ENCODE data around the gene MACROD2.

DNA sequence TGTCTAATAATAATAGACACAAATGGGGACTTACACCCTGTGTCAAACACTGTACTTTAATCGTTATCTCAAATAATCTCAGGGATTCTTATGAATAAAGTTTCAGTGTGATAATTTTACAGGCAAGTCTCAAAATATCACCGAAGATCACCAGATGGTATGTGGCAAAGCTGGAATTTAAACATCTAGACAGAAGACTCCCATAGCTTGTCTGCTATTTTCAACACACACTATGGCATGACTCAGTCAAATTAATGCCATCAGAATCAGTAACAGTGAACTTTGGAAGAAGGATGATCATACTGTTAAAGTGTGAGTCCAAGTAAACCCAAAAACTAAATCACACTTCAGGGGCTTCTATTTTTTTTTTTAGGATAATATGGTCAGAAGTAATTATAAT lies 1209.7 kb downstream of the MACROD2 start:
- TF ChIP-seq, protein P1, sequence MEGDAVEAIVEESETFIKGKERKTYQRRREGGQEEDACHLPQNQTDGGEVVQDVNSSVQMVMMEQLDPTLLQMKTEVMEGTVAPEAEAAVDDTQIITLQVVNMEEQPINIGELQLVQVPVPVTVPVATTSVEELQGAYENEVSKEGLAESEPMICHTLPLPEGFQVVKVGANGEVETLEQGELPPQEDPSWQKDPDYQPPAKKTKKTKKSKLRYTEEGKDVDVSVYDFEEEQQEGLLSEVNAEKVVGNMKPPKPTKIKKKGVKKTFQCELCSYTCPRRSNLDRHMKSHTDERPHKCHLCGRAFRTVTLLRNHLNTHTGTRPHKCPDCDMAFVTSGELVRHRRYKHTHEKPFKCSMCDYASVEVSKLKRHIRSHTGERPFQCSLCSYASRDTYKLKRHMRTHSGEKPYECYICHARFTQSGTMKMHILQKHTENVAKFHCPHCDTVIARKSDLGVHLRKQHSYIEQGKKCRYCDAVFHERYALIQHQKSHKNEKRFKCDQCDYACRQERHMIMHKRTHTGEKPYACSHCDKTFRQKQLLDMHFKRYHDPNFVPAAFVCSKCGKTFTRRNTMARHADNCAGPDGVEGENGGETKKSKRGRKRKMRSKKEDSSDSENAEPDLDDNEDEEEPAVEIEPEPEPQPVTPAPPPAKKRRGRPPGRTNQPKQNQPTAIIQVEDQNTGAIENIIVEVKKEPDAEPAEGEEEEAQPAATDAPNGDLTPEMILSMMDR (IDR thresholded peaks at IDR 0.05): no peak
- TF ChIP-seq POLR2A (IDR thresholded peaks at IDR 0.05): no peak
- no peak for TF ChIP-seq POLR2AphosphoS5 (IDR thresholded peaks at IDR 0.05)
- no peak for TF ChIP-seq EP300 (IDR thresholded peaks at IDR 0.05; ENCODE audit: low read depth)
